HEK293 (cell line): Measurements from ENCODE around the gene MAGI1.

Experiments
- CTCF ChIA-PET: fragments of 350-600 bp; formaldehyde crosslinking; extraction: SDS; loops from one replicate; lab custom pipeline; 2021; ENCODE audit warnings: antibody characterized with exemption; lab: Yijun Ruan, JAX
- POLR2A ChIA-PET: fragments of 300-600 bp; formaldehyde crosslinking; extraction: SDS; loops from one replicate; lab custom pipeline; 2020; ENCODE audit warnings: antibody characterized with exemption, inconsistent platforms; lab: Yijun Ruan, JAX
- H3K27ac ChIP-seq: fragments of 200-500 bp; sonication (Bioruptor generic); 2 replicates; pipeline ENCODE4 v1.5.1; 2014; ENCODE audit warnings: low read depth, low read length, control low read depth, inconsistent platforms; ENCODE audit errors: extremely low read depth
- H3K36me3 ChIP-seq, 2 experiments: fragments of 200-500 bp in 1 of 2; sonication (Bioruptor generic) in 1 of 2; 1 replicate in 1 of 2; 2 replicates in 1 of 2; pipeline ENCODE4 v1.5.1; 2014 to 2017; ENCODE audit warnings: inconsistent platforms in 2 of 2, low read length in 2 of 2; ENCODE audit not compliant: control insufficient read depth in 2 of 2, insufficient read depth in 1 of 2
- H3K4me1 ChIP-seq: fragments of 200-500 bp; sonication (Bioruptor generic); 2 replicates; pipeline ENCODE4 v1.5.1; 2014; ENCODE audit warnings: mild to moderate bottlenecking, low read length, inconsistent platforms; ENCODE audit not compliant: control insufficient read depth, insufficient read depth
- H3K4me3 ChIP-seq: 2 replicates; pipeline ENCODE4 v1.5.1; 2011; ENCODE audit warnings: low read depth, mild to moderate bottlenecking, control low read depth, low read length, moderate library complexity
- H3K9me3 ChIP-seq: fragments of 200-500 bp; sonication (Bioruptor generic); 2 replicates; pipeline ENCODE4 v1.5.1; 2014; ENCODE audit warnings: low read depth, low read length, inconsistent platforms; ENCODE audit not compliant: control insufficient read depth, insufficient read depth
- GLI2 ChIP-seq: fragments of 450-650 bp; formaldehyde crosslinking; IDR thresholded peaks from 2 replicates; pipeline ENCODE4; 2017; ENCODE audit warnings: missing biosample characterization, missing genetic modification characterization, low read depth, borderline replicate concordance
- PRDM4 ChIP-seq: fragments of 450-650 bp; formaldehyde crosslinking; IDR thresholded peaks from 2 replicates; pipeline ENCODE4 v1.5.1; 2017; ENCODE audit warnings: missing biosample characterization, missing genetic modification characterization
- PRDM6 ChIP-seq: fragments of 450-650 bp; formaldehyde crosslinking; IDR thresholded peaks from 2 replicates; pipeline ENCODE4 v1.5.1; 2017; ENCODE audit warnings: missing biosample characterization, missing genetic modification characterization
- REPIN1 ChIP-seq: fragments of 450-650 bp; formaldehyde crosslinking; IDR thresholded peaks from 2 replicates; pipeline ENCODE4 v1.5.1; 2017; ENCODE audit warnings: missing biosample characterization, missing genetic modification characterization, low read depth
- SCRT1 ChIP-seq: fragments of 450-650 bp; formaldehyde crosslinking; IDR thresholded peaks from 2 replicates; pipeline ENCODE4 v1.5.1; 2016; ENCODE audit warnings: missing biosample characterization, missing genetic modification characterization, borderline replicate concordance
- SP7 ChIP-seq: fragments of 450-650 bp; formaldehyde crosslinking; IDR thresholded peaks from 2 replicates; pipeline ENCODE4 v1.5.1; 2016; ENCODE audit warnings: missing biosample characterization, missing genetic modification characterization
- WT1 ChIP-seq: fragments of 450-650 bp; formaldehyde crosslinking; IDR thresholded peaks from 2 replicates; pipeline ENCODE4 v1.5.1; 2016; ENCODE audit warnings: missing biosample characterization, missing genetic modification characterization
- ZBTB1 ChIP-seq: fragments of 450-650 bp; formaldehyde crosslinking; IDR thresholded peaks from 2 replicates; pipeline ENCODE4 v1.5.1; 2016; ENCODE audit warnings: missing biosample characterization, missing genetic modification characterization
- ZBTB17 ChIP-seq: fragments of 450-650 bp; formaldehyde crosslinking; IDR thresholded peaks from 2 replicates; pipeline ENCODE4 v1.5.1; 2016; ENCODE audit warnings: missing biosample characterization, missing genetic modification characterization
- ZIC2 ChIP-seq: fragments of 450-650 bp; formaldehyde crosslinking; IDR thresholded peaks from 2 replicates; pipeline ENCODE4 v1.5.1; 2016; ENCODE audit warnings: missing biosample characterization, missing genetic modification characterization
- ZNF10 ChIP-seq: fragments of 450-650 bp; formaldehyde crosslinking; IDR thresholded peaks from 2 replicates; pipeline ENCODE4 v1.5.1; 2017; ENCODE audit warnings: missing biosample characterization, missing genetic modification characterization
- ZNF114 ChIP-seq: fragments of 450-650 bp; formaldehyde crosslinking; IDR thresholded peaks from 2 replicates; pipeline ENCODE4 v1.5.0; 2017; ENCODE audit warnings: missing biosample characterization, missing genetic modification characterization
- ZNF132 ChIP-seq: fragments of 450-650 bp; formaldehyde crosslinking; IDR thresholded peaks from 2 replicates; pipeline ENCODE4 v1.5.1; 2017; ENCODE audit warnings: missing biosample characterization, missing genetic modification characterization, borderline replicate concordance
- ZNF169 ChIP-seq: fragments of 450-650 bp; formaldehyde crosslinking; IDR thresholded peaks from 2 replicates; pipeline ENCODE4 v1.5.1; 2016; ENCODE audit warnings: missing biosample characterization, missing genetic modification characterization
- ZNF175 ChIP-seq: fragments of 450-650 bp; formaldehyde crosslinking; IDR thresholded peaks from 2 replicates; pipeline ENCODE4 v1.5.1; 2016; ENCODE audit warnings: missing biosample characterization, missing genetic modification characterization
- ZNF184 ChIP-seq: fragments of 450-650 bp; IDR thresholded peaks from 2 replicates; pipeline ENCODE4 v1.5.1; 2018; ENCODE audit warnings: missing biosample characterization, mild to moderate bottlenecking, missing genetic modification characterization
- ZNF366 ChIP-seq: fragments of 450-650 bp; formaldehyde crosslinking; conservative IDR thresholded peaks from 2 replicates; pipeline ENCODE4 v1.5.1; 2016; ENCODE audit warnings: missing biosample characterization, missing genetic modification characterization
- ZNF37A ChIP-seq: fragments of 450-650 bp; IDR thresholded peaks from 2 replicates; pipeline ENCODE4 v1.5.1; 2018; ENCODE audit warnings: missing biosample characterization, missing genetic modification characterization
- ZNF510 ChIP-seq: fragments of 450-650 bp; formaldehyde crosslinking; IDR thresholded peaks from 2 replicates; pipeline ENCODE4 v1.5.1; 2018; ENCODE audit warnings: mild to moderate bottlenecking, missing genetic modification characterization, missing biosample characterization; ENCODE audit not compliant: insufficient replicate concordance
- ZNF544 ChIP-seq: fragments of 450-650 bp; formaldehyde crosslinking; IDR thresholded peaks from 2 replicates; pipeline ENCODE4 v1.5.0; 2017; ENCODE audit warnings: missing biosample characterization, missing genetic modification characterization
- ZNF555 ChIP-seq: fragments of 450-650 bp; formaldehyde crosslinking; conservative IDR thresholded peaks from 2 replicates; pipeline ENCODE4 v1.5.1; 2017; ENCODE audit warnings: missing biosample characterization, mild to moderate bottlenecking, missing genetic modification characterization, inconsistent platforms
- ZNF585B ChIP-seq: fragments of 450-650 bp; formaldehyde crosslinking; IDR thresholded peaks from 2 replicates; pipeline ENCODE4 v1.5.1; 2016; ENCODE audit warnings: missing biosample characterization, missing genetic modification characterization
- ZNF600 ChIP-seq: fragments of 450-650 bp; formaldehyde crosslinking; IDR thresholded peaks from 2 replicates; pipeline ENCODE4 v1.5.1; 2016; ENCODE audit warnings: missing biosample characterization, missing genetic modification characterization
- ZNF629 ChIP-seq: fragments of 450-650 bp; formaldehyde crosslinking; IDR thresholded peaks from 2 replicates; pipeline ENCODE4 v1.5.1; 2017; ENCODE audit warnings: missing biosample characterization, missing genetic modification characterization
- ZNF677 ChIP-seq: fragments of 450-650 bp; IDR thresholded peaks from 2 replicates; pipeline ENCODE4 v1.5.0; 2018; ENCODE audit warnings: missing biosample characterization, mild to moderate bottlenecking, missing genetic modification characterization, moderate library complexity
- ZNF707 ChIP-seq: fragments of 450-650 bp; formaldehyde crosslinking; IDR thresholded peaks from 2 replicates; pipeline ENCODE4 v1.5.1; 2016; ENCODE audit warnings: missing biosample characterization, missing genetic modification characterization
- ZNF837 ChIP-seq: fragments of 450-650 bp; formaldehyde crosslinking; IDR thresholded peaks from 2 replicates; pipeline ENCODE4 v1.5.1; 2016; ENCODE audit warnings: missing biosample characterization, missing genetic modification characterization
- ZSCAN23 ChIP-seq: fragments of 450-650 bp; formaldehyde crosslinking; IDR thresholded peaks from 2 replicates; pipeline ENCODE4 v1.5.1; 2016; ENCODE audit warnings: missing biosample characterization, missing genetic modification characterization
- ZSCAN30 ChIP-seq: fragments of 450-650 bp; IDR thresholded peaks from 2 replicates; pipeline ENCODE4 v1.5.1; 2018; ENCODE audit warnings: missing biosample characterization, mild to moderate bottlenecking, missing genetic modification characterization, moderate library complexity
- TF ChIP-seq, protein P1 (sequence below): fragments of 450-650 bp; formaldehyde crosslinking; IDR thresholded peaks from 2 replicates; pipeline ENCODE4 v1.5.1; 2016; ENCODE audit warnings: missing biosample characterization, missing genetic modification characterization
- TF ChIP-seq, protein P2 (sequence below): fragments of 450-650 bp; formaldehyde crosslinking; IDR thresholded peaks from 2 replicates; pipeline ENCODE4 v1.5.1; 2016; ENCODE audit warnings: missing biosample characterization, missing genetic modification characterization

The MAGI1 gene

DNA sequence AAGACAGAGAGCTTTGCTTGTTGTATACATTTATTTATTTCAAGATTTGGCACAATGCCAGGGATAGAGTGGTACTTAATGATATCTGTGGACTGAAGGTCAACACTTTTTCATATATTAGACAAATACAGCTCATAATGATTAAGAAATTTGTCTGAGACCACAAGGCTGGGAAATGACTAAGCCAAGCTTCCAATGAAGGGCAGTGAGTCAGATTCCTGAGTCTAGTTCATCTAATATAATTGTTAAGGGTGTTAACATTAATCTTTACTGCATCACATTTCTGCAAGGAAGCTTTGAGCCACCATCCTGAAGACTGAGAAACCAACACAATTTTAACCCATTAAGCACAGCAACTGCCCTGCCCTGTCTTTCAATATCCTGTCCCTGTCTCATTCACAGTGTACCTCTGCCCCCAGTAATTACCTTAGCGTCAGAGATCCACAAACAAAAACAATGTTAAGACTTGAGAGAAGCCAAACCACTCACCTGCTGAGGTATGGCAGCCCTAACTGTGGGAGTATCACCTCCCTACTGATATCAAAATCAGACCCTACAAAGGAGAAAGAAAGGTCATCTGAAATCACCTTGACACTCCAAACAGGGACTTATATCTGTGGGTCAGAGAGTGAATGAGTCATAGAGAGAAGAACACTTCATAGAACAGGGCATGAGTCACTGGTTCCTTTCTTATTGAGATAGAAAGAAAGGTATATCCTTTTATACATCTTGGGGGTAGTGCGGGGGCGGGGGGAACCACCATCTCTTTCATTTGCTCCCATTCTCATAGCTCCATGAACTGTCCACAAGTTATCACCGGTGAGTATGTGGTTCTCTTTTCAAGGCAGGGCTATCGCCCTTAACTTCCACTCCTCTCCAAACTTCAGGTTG lies 74.7 kb downstream of the MAGI1 start:
- Histone ChIP-seq H3K4me3 (no peak overlapping the region), H3K9me3 (no peaks in the 10 kb centered on the region), H3K4me1 (0 out of 2 replicates have a peak, but pooled peaks cover 2% of the 10 kb centered on the region), H3K27ac (no peak overlapping the region; the same call in 1 of the 2 replicates), H3K36me3 (no peaks in the 10 kb centered on the region)
- POLR2A ChIA-PET, result interaction anchor here (0.5 kb wide), 1 partner anchor 16 kb away, joined by 4 read pairs; no protein-coding TSS in a partner anchor
- CTCF ChIA-PET, result interaction anchor here (0.6 to 1.6 kb wide), 2 partner anchors 11 to 16 kb away, joined by 3 to 4 read pairs; no protein-coding TSS in a partner anchor
- TF ChIP-seq ZNF37A (tag by site-specific recombination), result peak; percentile 69; the same call in 1 of the 2 replicates
- no peak for TF ChIP-seq ZNF510 (tag by site-specific recombination)
- TF ChIP-seq ZSCAN30 (tag by site-specific recombination), result no peak
- no peak for TF ChIP-seq ZNF585B (tag by site-specific recombination)
- no peak for TF ChIP-seq ZNF600 (tag by site-specific recombination)
- TF ChIP-seq, protein P1, sequence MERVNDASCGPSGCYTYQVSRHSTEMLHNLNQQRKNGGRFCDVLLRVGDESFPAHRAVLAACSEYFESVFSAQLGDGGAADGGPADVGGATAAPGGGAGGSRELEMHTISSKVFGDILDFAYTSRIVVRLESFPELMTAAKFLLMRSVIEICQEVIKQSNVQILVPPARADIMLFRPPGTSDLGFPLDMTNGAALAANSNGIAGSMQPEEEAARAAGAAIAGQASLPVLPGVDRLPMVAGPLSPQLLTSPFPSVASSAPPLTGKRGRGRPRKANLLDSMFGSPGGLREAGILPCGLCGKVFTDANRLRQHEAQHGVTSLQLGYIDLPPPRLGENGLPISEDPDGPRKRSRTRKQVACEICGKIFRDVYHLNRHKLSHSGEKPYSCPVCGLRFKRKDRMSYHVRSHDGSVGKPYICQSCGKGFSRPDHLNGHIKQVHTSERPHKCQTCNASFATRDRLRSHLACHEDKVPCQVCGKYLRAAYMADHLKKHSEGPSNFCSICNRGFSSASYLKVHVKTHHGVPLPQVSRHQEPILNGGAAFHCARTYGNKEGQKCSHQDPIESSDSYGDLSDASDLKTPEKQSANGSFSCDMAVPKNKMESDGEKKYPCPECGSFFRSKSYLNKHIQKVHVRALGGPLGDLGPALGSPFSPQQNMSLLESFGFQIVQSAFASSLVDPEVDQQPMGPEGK (tag by site-specific recombination), result no peak
- no peak for TF ChIP-seq ZNF10
- TF ChIP-seq PRDM6 (tag by site-specific recombination), result peak; percentile 54
- no peak for TF ChIP-seq ZIC2 (tag by site-specific recombination)
- no peak for TF ChIP-seq REPIN1
- TF ChIP-seq ZNF175 (tag by site-specific recombination), result no peak
- no peak for TF ChIP-seq ZNF837 (tag by site-specific recombination)
- no peak for TF ChIP-seq ZNF629 (tag by site-specific recombination)
- TF ChIP-seq ZBTB17 (tag by site-specific recombination), result 0 out of 2 replicates have a peak, but pooled peaks have one; percentile 26
- TF ChIP-seq ZNF544 (tag by site-specific recombination), result no peak
- TF ChIP-seq SCRT1 (tag by site-specific recombination), result no peak
- TF ChIP-seq ZNF707, result no peak
- TF ChIP-seq GLI2, result peak; percentile 13; the same call in 1 of the 2 replicates
- TF ChIP-seq ZNF114 (tag by site-specific recombination), result no peak
- no peak for TF ChIP-seq ZNF169 (tag by site-specific recombination)
- no peak for TF ChIP-seq ZNF555 (tag by site-specific recombination)
- peak; percentile 78; the same call in 1 of the 2 replicates for TF ChIP-seq ZNF184 (tag by site-specific recombination)
- peak; percentile 46; the same call in 1 of the 2 replicates for TF ChIP-seq SP7 (tag by site-specific recombination)
- TF ChIP-seq ZBTB1 (tag by site-specific recombination), result no peak
- TF ChIP-seq ZNF132 (tag by site-specific recombination), result peak; percentile 42; the same call in 1 of the 2 replicates
- TF ChIP-seq ZNF366, result 0 out of 2 replicates have a peak, but pooled peaks have one; percentile 27
- no peak for TF ChIP-seq ZSCAN23 (tag by site-specific recombination)
- TF ChIP-seq, protein P2, sequence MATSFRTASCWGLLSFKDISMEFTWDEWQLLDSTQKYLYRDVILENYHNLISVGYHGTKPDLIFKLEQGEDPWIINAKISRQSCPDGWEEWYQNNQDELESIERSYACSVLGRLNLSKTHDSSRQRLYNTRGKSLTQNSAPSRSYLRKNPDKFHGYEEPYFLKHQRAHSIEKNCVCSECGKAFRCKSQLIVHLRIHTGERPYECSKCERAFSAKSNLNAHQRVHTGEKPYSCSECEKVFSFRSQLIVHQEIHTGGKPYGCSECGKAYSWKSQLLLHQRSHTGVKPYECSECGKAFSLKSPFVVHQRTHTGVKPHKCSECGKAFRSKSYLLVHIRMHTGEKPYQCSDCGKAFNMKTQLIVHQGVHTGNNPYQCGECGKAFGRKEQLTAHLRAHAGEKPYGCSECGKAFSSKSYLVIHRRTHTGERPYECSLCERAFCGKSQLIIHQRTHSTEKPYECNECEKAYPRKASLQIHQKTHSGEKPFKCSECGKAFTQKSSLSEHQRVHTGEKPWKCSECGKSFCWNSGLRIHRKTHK (tag by site-specific recombination), result no peak
- TF ChIP-seq ZNF677 (tag by site-specific recombination), result no peak
- TF ChIP-seq PRDM4 (tag by site-specific recombination), result no peak
- no peak for TF ChIP-seq WT1 (tag by site-specific recombination)
